Neural cell (in vitro differentiated cells): Measurements from ENCODE around the gene CCDC102A.

Experiments
- CTCF ChIP-seq: fragments of 450-650 bp; IDR thresholded peaks from 2 replicates; pipeline ENCODE4 v1.5.1; 2014; ENCODE audit warnings: antibody characterized with exemption, mild to moderate bottlenecking, moderate library complexity; ENCODE audit not compliant: poor library complexity, severe bottlenecking
- EP300 ChIP-seq: fragments of 450-650 bp; conservative IDR thresholded peaks from 2 replicates; pipeline ENCODE4 v1.6.1; 2014; ENCODE audit warnings: antibody characterized with exemption, mild to moderate bottlenecking, moderate library complexity; ENCODE audit not compliant: poor library complexity, severe bottlenecking
- EZH2 ChIP-seq: fragments of 200-600, 300-800 bp; shearing (Covaris generic), sonication (generic); IDR thresholded peaks from 2 replicates; pipeline ENCODE4 v1.6.1; 2014; ENCODE audit warnings: antibody characterized with exemption, low read length, borderline replicate concordance, mild to moderate bottlenecking; ENCODE audit not compliant: insufficient read depth, poor library complexity, severe bottlenecking
- RAD21 ChIP-seq: fragments of 450-650 bp; conservative IDR thresholded peaks from 2 replicates; pipeline ENCODE4 v1.6.1; 2014; ENCODE audit warnings: antibody characterized with exemption, mild to moderate bottlenecking, moderate library complexity
- REST ChIP-seq: IDR thresholded peaks from 2 replicates; pipeline ENCODE4 v1.6.1; 2012; ENCODE audit warnings: borderline replicate concordance

DNA sequence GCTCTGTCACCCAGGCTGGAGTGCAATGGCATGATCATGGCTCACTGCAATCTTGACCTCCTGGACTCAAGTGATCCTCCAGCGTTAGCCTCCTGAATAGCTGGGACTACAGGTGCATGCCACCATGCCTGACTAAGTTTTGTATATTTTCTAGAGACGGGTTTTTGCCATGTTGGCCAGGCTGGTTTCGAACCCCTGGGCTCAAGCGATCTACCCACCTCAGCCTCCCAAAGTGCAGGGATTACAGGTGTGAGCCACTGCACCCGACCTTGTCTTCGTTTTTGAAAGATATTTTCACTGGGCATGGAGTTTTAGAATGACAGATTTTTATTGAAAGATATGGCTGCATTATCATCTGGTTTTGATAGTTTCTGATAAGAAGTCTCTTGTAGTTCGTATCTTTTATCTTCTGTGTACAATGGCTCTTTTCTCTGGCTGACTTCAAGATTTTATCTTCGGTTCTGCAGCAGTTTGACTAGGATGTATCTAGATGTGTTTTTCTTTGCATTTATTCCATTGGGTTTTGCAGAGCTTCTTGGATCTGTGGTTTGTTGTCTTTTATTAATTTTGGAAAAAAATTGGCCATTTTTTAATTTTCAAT is 20.7 kb upstream of the CCDC102A start:
- TF ChIP-seq EZH2 (no peak), CTCF (no peak), RAD21 (no peak), REST (no peak), EP300 (no peak)
